GM10266 (cell line): Measurements from ENCODE around the gene DLG1.

Experiments used
- DNase-seq: peaks from one replicate; pipeline ENCODE4 v3.0.0; 2012; ENCODE audit errors: extremely low spot score
- TF ChIP-seq, protein P1 (sequence below): IDR thresholded peaks from 2 replicates; pipeline ENCODE4 v1.5.1; 2012; ENCODE audit warnings: mild to moderate bottlenecking, low read depth; ENCODE audit not compliant: control insufficient read depth, insufficient read depth; ENCODE audit errors: missing control alignments

The DLG1 gene

DNA sequence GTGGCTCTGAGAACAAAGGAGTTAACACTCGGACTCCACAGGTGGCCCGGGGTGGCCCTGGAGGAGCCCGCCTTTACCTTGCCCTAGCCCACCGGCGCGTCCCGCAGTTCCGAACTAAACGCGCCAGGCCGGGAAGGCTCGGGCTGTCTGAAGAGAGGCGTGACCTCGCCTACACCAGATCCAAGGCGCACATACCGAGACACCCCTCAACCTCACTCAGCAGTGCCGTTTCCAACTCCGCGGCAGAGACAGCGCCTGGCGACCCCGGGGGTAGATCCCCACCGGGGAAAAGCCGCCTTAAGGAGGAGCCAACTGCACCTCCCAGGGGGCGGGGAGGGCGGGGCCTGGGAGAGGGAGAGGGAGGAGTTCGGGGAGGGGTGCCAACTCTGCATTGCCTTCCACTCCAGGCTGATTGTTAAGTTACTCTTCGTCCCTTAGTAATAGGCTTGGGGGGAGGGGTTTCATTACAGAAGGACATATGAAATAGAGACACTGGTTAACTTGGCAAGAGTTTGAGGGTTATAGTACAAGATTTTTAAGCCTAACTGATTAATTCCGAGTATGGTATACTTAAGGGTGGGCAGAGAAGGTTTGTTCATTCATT lies at the start of gene DLG1:
Gene DLG1, minus strand, starts transcription at position 272 of the 604 bp plus-strand sequence. CDS start 1,408 bp downstream, outside the sequence.
- peak; percentile 95 for DNase-seq
- TF ChIP-seq, protein P1, sequence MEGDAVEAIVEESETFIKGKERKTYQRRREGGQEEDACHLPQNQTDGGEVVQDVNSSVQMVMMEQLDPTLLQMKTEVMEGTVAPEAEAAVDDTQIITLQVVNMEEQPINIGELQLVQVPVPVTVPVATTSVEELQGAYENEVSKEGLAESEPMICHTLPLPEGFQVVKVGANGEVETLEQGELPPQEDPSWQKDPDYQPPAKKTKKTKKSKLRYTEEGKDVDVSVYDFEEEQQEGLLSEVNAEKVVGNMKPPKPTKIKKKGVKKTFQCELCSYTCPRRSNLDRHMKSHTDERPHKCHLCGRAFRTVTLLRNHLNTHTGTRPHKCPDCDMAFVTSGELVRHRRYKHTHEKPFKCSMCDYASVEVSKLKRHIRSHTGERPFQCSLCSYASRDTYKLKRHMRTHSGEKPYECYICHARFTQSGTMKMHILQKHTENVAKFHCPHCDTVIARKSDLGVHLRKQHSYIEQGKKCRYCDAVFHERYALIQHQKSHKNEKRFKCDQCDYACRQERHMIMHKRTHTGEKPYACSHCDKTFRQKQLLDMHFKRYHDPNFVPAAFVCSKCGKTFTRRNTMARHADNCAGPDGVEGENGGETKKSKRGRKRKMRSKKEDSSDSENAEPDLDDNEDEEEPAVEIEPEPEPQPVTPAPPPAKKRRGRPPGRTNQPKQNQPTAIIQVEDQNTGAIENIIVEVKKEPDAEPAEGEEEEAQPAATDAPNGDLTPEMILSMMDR, result no peak

DNA sequence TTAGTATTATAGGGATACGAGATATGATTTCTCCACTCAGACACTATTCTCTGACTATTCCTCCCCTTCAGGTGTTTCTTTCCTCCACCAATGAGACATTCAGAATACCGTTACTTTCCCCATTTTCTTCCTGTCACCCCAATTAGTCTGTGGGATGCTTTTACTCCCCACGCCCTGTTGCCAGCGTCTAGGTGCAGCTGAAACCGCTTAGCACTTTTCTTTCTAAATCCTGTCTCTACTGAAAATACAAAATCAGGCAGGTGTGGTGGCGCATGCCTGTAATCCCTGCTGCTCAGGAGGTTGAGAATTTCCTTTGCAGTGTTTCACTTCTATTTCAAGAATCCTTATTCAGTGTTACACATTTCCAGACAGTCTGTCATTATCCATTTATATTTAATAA lies 49.6 kb upstream of the DLG1 start:
- TF ChIP-seq, protein P1, result no peak
- no peak for DNase-seq

DNA sequence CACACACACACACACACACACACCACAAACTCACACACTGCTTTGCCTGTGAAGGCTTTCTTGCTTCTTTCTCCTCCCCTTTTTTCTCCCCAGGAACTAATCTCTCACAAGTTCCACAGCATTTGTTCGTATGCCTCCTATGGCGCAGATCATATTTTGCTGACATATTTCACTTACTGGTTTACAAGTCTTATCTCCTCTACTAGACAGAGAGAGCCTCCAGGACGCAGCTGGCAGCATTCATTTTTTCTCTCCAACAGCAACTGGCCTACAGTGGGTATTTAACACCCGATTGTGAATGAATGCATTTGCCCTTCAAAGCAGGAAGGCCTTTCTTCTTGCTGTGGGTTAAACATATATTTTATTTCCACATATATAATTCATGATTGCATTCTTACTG lies 47.0 kb upstream of the DLG1 start:
- no peak for DNase-seq
- TF ChIP-seq, protein P1, result no peak

DNA sequence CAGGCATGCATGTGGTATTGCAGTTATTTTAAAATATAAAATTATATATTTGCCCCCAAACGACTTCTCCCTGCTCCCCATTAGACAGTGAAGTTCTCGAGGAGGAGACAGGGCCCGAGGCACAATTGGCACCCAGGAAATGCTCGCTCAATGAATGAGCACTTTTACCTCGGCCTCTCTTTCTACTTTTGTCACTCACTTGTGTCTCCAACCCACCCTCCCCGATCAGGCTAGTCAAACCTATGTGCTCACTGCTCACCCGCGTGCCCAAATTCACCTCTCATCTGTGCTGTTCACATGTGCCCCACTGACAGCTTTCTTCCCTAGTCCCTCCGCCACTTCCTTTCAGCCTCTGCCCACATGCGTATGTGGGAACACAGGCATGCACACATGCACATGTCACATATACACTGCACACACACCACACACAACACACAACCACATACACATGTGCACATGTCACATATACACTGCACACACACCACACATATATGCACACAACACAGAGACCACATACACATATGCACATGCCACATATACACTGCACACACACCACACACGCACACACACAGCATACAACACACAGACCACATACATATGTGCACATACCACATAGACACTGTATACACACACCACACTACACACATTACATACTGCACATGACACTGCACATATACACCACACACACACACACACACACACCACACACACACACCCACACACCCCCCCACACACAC lies 46.3 kb upstream of the DLG1 start:
- TF ChIP-seq, protein P1, result no peak

DNA sequence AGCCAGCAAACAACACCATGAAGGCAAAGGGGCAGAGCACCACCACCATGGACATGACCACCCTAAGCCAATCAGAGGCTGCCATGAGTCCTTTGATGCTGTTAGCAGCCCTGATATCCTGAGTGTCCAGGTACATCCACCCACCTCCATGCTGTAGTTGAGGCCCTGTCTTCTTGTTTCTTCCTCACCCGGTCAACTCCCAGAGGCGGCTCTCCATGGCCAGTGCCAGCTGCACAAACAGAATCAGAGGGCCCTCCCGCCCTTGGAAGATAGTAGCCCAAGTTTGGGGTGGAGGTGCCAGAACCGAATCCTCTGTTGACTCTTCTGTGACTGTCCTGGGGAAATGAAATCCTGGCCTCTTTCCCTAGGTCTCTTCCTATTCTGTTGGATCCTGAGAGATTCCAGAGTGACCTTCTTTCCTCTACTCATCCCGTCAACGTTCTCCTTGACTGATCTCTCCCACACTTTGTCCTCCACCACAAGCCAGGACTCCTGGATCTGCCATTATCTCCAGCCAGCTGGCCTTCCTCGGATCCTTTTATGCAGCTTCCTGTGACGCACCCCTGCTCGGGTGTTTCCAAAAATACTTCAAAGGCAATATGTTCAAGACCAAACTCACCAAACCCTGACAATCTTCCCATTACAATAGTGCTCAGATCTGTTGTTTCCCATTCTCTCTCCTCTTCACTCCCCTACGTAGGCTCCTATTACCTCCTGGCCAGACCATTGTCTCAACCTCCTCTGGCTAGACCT lies 45.4 kb upstream of the DLG1 start:
- DNase-seq, result no peak
- TF ChIP-seq, protein P1, result no peak

More for the DNA sequence above, 46.3 kb upstream of the DLG1 start:
- no peak for DNase-seq

DNA sequence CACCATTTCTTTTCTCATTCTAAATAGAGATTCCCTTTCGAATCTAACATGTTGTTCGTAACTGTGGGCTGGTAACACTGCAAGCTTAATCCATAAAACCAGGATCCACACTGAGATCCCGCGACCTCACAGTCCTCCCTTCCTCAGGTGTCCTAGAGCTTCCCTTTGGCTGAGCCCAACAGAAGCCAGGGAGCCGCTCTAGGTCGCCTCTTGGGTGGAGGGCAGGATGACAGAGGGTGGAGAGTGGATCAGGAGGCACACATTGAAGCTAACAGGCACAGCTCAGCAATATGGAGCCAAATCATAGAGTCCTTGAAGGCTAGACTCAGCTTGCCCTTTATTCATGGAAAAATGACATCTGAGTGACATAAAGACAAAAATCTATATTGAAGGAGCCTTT lies 44.7 kb upstream of the DLG1 start:
- TF ChIP-seq, protein P1, result no peak
- DNase-seq, result no peak

DNA sequence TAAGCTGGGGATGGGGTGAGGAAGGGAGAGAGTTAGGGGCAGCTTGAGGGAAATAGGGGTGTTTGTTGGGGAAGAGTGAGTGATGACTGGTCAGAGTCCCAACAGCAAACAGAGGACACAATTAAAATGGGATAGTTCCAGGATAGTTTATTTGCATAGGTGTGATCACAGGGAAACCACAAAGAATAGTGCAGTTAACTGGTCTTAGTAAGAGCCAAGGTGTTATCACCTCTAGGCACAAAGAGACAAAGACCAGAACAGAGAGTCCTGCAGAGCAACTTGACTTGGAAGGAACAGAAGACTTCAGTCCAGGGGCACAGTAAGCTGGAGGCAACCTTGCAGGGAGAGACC lies 42.1 kb upstream of the DLG1 start:
- DNase-seq, result no peak
- TF ChIP-seq, protein P1, result no peak
